ENCODE measurements around the gene PIPOX. TPM values are rescaled to one million over a fixed set of nuclear protein-coding genes. Genes with fewer than 3 reads are reported as not detected.
"Not testable (repeated sequence)": the region's sequence is repeated elsewhere in the genome, so short reads cannot be mapped to it uniquely, and the experiment has no call there.

The PIPOX gene
- total RNA-seq, 1 donor from 2014 or later: 1.0 TPM

DNA sequence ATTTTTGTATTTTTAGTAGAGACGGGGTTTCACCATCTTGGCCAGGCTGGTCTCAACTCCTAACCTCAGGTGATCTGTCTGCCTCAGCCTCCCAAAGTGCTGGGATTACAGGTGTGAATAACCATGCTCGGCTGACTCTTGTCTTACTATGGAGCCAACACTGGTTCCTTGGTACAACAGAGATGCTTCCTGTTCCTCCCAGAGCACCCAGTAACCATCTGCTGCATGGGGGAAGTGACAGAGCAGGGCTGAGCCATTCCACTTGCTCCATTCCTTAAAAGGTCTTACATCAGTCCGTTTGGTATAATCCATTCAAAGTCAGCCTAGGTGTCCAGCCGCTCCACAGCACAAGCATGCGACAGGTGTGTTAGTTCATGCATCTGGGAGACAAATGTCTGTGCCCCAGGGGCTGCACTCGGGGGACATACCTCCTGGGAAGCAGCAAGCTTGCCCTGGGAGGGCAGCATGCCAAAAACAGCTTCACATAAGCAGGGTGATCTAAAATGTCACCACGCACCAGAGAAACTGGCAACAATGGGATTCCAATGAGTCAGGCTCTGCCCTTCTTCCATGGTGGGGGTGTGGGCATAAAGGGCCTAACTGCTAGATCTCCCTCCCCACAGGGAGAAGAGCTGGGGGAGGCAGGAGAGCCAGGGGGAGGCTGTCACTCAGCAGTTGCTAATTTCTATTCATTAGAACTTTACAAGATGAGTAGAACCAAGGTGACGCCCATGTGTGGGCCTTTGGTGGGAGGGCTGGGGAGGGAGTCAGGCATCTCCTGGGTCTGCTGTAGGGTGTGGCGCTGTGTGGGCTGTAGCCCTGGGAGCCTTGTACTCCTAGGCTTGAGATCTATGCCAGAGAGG is 35.5 kb downstream of the PIPOX start:
- Histone ChIP-seq H3K36me3 (ENCODE audit: control insufficient read depth in 3 of 3, insufficient read depth in 3 of 3, low read length in 3 of 3) (peaks cover 71 to 79% (median 76%) of the 10 kb centered on the region in 3 donors), H3K27me3 (ENCODE audit: control insufficient read depth in 3 of 3, insufficient read depth in 3 of 3, low read length in 3 of 3) (no peaks in the 10 kb centered on the region), H3K27ac (ENCODE audit: low read depth, low read length) (no peak overlapping the region), H3K4me3 (ENCODE audit: low read length in 3 of 3) (peak overlapping the region in 1 of 3 donors; percentile 13), H3K9me3 (ENCODE audit: control insufficient read depth in 3 of 3, low read length in 3 of 3) (no peaks in the 10 kb centered on the region), H3K9ac (ENCODE audit: low read depth in 1 of 3, low read length in 3 of 3) (peak overlapping the region in 1 of 3 donors; percentile 45), H3K4me1 (ENCODE audit: control insufficient read depth in 3 of 3, insufficient read depth in 3 of 3, low read length in 3 of 3) (peaks cover 30 to 57% (median 53%) of the 10 kb centered on the region in 3 donors)

DNA sequence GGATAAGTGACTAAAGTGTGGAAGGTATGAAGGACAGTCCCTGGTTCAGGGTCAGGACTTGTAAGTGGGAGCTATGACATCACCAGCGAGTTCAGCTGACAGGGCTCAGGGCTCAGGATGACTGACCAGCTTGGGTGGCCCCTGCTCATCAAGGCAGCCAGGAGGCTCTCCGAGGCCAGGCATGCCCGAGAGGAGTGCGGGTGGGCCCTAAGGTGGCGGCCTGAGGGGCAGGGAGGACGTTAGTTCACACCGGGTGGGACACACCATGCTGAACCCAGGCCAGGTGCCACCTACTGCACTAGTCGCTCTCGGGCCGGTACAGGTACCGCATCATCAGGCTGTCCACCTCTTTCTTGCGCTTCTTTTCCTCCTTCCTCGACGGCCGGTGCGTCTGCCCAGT is 36.5 kb downstream of the PIPOX start:
- H3K4me3 ChIP-seq (ENCODE audit: low read length in 3 of 3): no peak overlapping the region
- H3K27me3 ChIP-seq (ENCODE audit: control insufficient read depth in 3 of 3, insufficient read depth in 3 of 3, low read length in 3 of 3): no peaks in the 10 kb centered on the region
- peaks cover 27 to 48% (median 46%) of the 10 kb centered on the region in 3 donors for H3K4me1 ChIP-seq (ENCODE audit: control insufficient read depth in 3 of 3, insufficient read depth in 3 of 3, low read length in 3 of 3)
- H3K27ac ChIP-seq (ENCODE audit: low read depth, low read length): no peak overlapping the region
- peaks cover 73 to 80% (median 78%) of the 10 kb centered on the region in 3 donors for H3K36me3 ChIP-seq (ENCODE audit: control insufficient read depth in 3 of 3, insufficient read depth in 3 of 3, low read length in 3 of 3)
- no peaks in the 10 kb centered on the region for H3K9me3 ChIP-seq (ENCODE audit: control insufficient read depth in 3 of 3, low read length in 3 of 3)
- H3K9ac ChIP-seq (ENCODE audit: low read depth in 1 of 3, low read length in 3 of 3): no peak overlapping the region

DNA sequence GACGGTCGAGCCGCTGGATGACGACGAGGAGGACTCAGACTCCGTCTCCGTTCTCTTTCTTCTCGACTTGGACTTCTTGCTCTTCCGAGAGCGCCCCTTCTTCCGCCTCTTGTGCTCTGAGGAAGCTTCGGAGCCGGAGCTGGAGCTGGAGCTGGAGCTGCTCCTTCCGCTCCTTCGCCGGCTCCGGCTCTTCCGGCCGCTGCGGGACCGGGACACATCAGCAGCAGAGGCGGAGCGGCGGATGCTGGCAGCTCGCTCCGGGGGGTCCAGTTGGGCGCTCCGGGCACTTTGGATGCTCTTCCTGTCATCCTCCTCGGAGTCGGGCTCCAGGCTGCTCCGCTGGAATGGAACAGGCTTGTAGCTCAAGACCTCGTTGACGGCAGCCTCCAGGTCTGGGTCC is 36.9 kb downstream of the PIPOX start:
- no peaks in the 10 kb centered on the region for H3K27me3 ChIP-seq (ENCODE audit: control insufficient read depth in 3 of 3, insufficient read depth in 3 of 3, low read length in 3 of 3)
- peaks cover 24 to 43% (median 41%) of the 10 kb centered on the region in 3 donors for H3K4me1 ChIP-seq (ENCODE audit: control insufficient read depth in 3 of 3, insufficient read depth in 3 of 3, low read length in 3 of 3)
- H3K4me3 ChIP-seq (ENCODE audit: low read length in 3 of 3): no peak overlapping the region
- no peaks in the 10 kb centered on the region for H3K9me3 ChIP-seq (ENCODE audit: control insufficient read depth in 3 of 3, low read length in 3 of 3)
- peak overlapping the region in 1 of 3 donors; percentile 3 for H3K9ac ChIP-seq (ENCODE audit: low read depth in 1 of 3, low read length in 3 of 3)
- peaks cover 76 to 80% (median 79%) of the 10 kb centered on the region in 3 donors for H3K36me3 ChIP-seq (ENCODE audit: control insufficient read depth in 3 of 3, insufficient read depth in 3 of 3, low read length in 3 of 3)
- H3K27ac ChIP-seq (ENCODE audit: low read depth, low read length): no peak overlapping the region

DNA sequence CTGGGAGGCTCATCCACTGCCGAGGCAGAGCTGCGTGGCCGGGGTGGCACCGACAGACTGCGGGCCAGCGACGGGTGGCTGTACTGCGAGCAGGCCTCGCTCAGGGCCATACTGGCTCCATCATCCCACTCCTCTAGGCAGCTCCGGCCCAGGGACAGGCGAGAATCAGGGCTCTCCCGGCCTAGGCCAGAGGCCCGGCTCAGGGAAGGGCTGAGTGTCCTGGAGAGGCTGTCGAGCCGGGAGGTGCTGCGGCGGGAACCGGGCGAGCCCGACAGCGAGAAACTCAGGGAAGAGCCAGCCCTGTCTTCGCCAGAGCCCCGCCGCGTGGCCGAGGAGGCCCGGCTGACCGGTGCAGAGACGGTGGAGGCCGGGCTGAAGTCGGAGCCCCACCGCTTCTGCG is 37.4 kb downstream of the PIPOX start:
- no peak overlapping the region for H3K27ac ChIP-seq (ENCODE audit: low read depth, low read length)
- H3K36me3 ChIP-seq (ENCODE audit: control insufficient read depth in 3 of 3, insufficient read depth in 3 of 3, low read length in 3 of 3): peaks cover 78 to 84% (median 82%) of the 10 kb centered on the region in 3 donors
- H3K9me3 ChIP-seq (ENCODE audit: control insufficient read depth in 3 of 3, low read length in 3 of 3): no peaks in the 10 kb centered on the region
- H3K27me3 ChIP-seq (ENCODE audit: control insufficient read depth in 3 of 3, insufficient read depth in 3 of 3, low read length in 3 of 3): no peaks in the 10 kb centered on the region
- no peak overlapping the region for H3K4me3 ChIP-seq (ENCODE audit: low read length in 3 of 3)
- H3K9ac ChIP-seq (ENCODE audit: low read depth in 1 of 3, low read length in 3 of 3): peak overlapping the region in 1 of 3 donors; percentile 3
- H3K4me1 ChIP-seq (ENCODE audit: control insufficient read depth in 3 of 3, insufficient read depth in 3 of 3, low read length in 3 of 3): peaks cover 20 to 39% (median 39%) of the 10 kb centered on the region in 3 donors

DNA sequence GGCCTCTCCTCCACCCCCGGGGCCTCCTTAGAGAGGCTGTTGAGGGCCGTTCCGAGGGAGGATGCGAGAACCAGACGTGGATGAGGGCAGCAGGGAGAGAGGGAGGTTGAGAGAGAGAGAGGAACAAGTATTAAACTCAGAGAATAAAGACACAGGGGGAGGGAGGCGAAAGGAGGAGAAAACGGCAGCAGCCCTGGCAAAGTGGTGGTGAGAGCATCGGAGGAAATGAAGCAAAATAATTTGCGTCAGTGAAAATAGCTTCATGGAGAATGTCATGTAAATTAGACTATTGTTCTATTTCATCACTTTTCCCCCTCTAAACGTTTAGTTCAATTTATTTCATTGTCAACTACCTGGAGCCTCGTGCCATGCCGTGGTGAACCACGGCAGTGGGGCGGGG is 38.0 kb downstream of the PIPOX start:
- H3K27ac ChIP-seq (ENCODE audit: low read depth, low read length): no peak overlapping the region

DNA sequence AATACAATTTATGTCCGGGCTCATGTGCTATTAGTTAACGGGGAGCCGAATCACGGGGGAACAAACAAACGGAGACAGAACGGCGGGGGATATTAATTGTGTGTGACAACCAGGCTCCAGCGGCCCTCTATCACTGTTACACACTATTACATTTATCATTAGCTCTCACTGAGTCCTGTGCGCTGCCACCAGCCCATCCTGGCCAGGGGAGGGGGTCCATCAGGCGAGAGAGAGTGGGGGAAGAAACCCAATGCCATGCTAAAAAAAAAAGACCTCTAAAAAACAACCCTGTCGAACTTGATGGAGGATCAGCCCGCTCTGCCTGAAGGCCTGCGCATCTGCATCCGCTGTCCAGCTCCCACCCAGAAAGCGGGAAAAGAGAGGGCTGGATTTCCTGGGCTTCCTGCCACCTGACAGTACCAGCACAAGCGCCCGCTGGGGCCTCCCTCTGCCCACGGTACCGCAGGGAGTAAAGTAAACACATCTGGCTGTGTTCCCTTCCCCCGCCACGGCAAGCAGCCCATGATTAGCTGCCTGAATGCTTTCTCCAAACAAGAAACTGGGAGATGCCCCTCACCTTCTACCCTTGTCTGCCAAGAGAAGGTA is 41.7 kb downstream of the PIPOX start:
- H3K36me3 ChIP-seq (ENCODE audit: control insufficient read depth in 3 of 3, insufficient read depth in 3 of 3, low read length in 3 of 3): peaks cover 83 to 86% (median 85%) of the 10 kb centered on the region in 3 donors
- H3K9me3 ChIP-seq (ENCODE audit: control insufficient read depth in 3 of 3, low read length in 3 of 3): no peaks in the 10 kb centered on the region
- no peak overlapping the region for H3K9ac ChIP-seq (ENCODE audit: low read depth in 1 of 3, low read length in 3 of 3)
- no peaks in the 10 kb centered on the region for H3K27me3 ChIP-seq (ENCODE audit: control insufficient read depth in 3 of 3, insufficient read depth in 3 of 3, low read length in 3 of 3)
- peaks cover 0 to 4% (median under 1%) of the 10 kb centered on the region in 3 donors for H3K4me1 ChIP-seq (ENCODE audit: control insufficient read depth in 3 of 3, insufficient read depth in 3 of 3, low read length in 3 of 3)
- H3K4me3 ChIP-seq (ENCODE audit: low read length in 3 of 3): no peak overlapping the region
- no peak overlapping the region for H3K27ac ChIP-seq (ENCODE audit: low read depth, low read length)

More for the DNA sequence above, 38.0 kb downstream of the PIPOX start:
- Histone ChIP-seq H3K9ac (ENCODE audit: low read depth in 1 of 3, low read length in 3 of 3) (no peak overlapping the region), H3K4me3 (ENCODE audit: low read length in 3 of 3) (no peak overlapping the region), H3K9me3 (ENCODE audit: control insufficient read depth in 3 of 3, low read length in 3 of 3) (no peaks in the 10 kb centered on the region), H3K4me1 (ENCODE audit: control insufficient read depth in 3 of 3, insufficient read depth in 3 of 3, low read length in 3 of 3) (peaks cover 18 to 33% (median 32%) of the 10 kb centered on the region in 3 donors), H3K36me3 (ENCODE audit: control insufficient read depth in 3 of 3, insufficient read depth in 3 of 3, low read length in 3 of 3) (peaks cover 80 to 84% (median 82%) of the 10 kb centered on the region in 3 donors), H3K27me3 (ENCODE audit: control insufficient read depth in 3 of 3, insufficient read depth in 3 of 3, low read length in 3 of 3) (no peaks in the 10 kb centered on the region)

DNA sequence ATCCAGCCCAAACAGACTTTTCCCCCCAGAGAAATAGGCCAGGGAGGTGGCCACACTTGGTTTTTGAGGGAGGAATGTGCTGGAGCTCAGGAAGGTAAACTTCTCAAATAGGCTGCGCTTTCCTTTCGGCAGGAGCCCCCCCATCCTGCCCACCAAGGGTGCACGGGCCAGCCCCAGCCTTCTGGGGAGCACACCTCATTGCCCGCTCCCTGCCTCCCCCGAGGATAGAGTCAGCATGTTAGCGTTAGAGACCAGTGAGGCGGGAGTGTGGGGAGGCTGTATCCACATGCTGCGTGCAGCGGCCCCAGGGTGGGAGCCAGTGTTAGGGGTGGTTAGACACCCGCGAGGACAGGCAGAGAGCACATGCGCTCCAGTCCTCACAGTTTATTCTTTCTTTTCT is 42.3 kb downstream of the PIPOX start:
- Histone ChIP-seq H3K27me3 (ENCODE audit: control insufficient read depth in 3 of 3, insufficient read depth in 3 of 3, low read length in 3 of 3) (no peaks in the 10 kb centered on the region), H3K4me3 (ENCODE audit: low read length in 3 of 3) (no peak overlapping the region), H3K27ac (ENCODE audit: low read depth, low read length) (no peak overlapping the region), H3K4me1 (ENCODE audit: control insufficient read depth in 3 of 3, insufficient read depth in 3 of 3, low read length in 3 of 3) (peaks cover 2 to 7% (median 6%) of the 10 kb centered on the region in 3 donors), H3K9ac (ENCODE audit: low read depth in 1 of 3, low read length in 3 of 3) (no peak overlapping the region), H3K9me3 (ENCODE audit: control insufficient read depth in 3 of 3, low read length in 3 of 3) (no peaks in the 10 kb centered on the region), H3K36me3 (ENCODE audit: control insufficient read depth in 3 of 3, insufficient read depth in 3 of 3, low read length in 3 of 3) (peaks cover 85 to 86% (median 85%) of the 10 kb centered on the region in 3 donors)

DNA sequence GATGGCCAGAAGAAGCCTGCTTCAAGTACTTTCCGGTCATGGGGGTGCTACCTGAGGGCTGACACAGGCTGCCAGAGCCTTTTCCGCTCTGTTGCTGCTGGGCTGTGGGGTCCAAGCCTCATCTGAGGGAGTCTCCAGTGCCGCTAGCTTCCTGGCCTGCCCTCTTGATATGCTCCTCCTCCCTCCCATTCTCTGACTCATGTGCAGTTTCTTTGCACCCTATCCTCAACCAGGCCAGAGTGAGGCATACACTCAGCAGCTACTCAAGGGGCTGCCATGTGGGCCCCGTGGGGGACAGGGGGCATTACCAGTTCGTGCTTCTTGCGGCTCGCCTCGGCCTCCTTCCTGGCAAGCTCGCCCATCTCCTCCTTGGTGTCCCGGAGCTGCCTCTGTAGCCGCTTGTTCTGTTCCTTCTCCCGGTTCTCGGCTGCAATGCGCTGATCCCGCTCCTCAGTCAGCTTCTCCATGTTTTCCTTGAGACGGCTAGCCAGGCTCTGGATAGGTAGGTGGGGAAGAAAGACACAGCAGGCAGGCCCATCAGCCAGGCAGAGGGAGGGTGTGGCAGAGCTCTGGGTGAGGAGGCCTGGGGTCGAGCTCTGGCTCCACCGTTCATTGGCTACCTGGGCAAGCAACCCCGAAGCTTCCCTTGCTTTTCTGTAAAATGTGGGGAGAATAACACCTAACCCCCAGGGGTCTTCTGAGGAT is 43.8 kb downstream of the PIPOX start:
- H3K9ac ChIP-seq (ENCODE audit: low read depth in 1 of 3, low read length in 3 of 3): no peak overlapping the region
- H3K27me3 ChIP-seq (ENCODE audit: control insufficient read depth in 3 of 3, insufficient read depth in 3 of 3, low read length in 3 of 3): no peaks in the 10 kb centered on the region
- peaks cover 87 to 90% (median 90%) of the 10 kb centered on the region in 3 donors for H3K36me3 ChIP-seq (ENCODE audit: control insufficient read depth in 3 of 3, insufficient read depth in 3 of 3, low read length in 3 of 3)
- no peak overlapping the region for H3K4me3 ChIP-seq (ENCODE audit: low read length in 3 of 3)
- H3K27ac ChIP-seq (ENCODE audit: low read depth, low read length): no peak overlapping the region
- H3K4me1 ChIP-seq (ENCODE audit: control insufficient read depth in 3 of 3, insufficient read depth in 3 of 3, low read length in 3 of 3): peaks cover 2 to 20% (median 17%) of the 10 kb centered on the region in 3 donors
- H3K9me3 ChIP-seq (ENCODE audit: control insufficient read depth in 3 of 3, low read length in 3 of 3): no peaks in the 10 kb centered on the region

DNA sequence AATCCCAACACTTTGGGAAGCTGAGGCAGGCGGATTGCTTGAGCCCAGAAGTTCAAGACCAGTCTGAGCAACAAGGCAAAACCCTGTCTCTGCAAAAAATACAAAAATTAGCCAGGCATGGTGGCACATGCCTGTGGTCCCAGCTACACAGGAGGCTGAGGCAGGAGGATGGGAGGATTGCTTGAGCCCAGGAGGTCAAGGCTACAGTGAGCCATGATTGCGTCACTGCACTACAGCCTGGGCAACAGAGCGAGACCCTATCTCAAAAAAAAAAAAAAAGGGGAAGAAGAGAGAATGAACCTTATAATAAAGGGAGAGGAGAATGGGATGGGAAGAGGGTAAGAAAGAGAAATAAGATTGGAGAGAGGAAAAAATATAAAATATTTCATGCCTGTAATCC is 45.8 kb downstream of the PIPOX start:
- H3K27me3 ChIP-seq (ENCODE audit: control insufficient read depth in 3 of 3, insufficient read depth in 3 of 3, low read length in 3 of 3); H3K9me3 ChIP-seq (ENCODE audit: control insufficient read depth in 3 of 3, low read length in 3 of 3); H3K27ac ChIP-seq (ENCODE audit: low read depth, low read length); H3K4me3 ChIP-seq (ENCODE audit: low read length in 3 of 3); H3K9ac ChIP-seq (ENCODE audit: low read depth in 1 of 3, low read length in 3 of 3): not testable (repeated sequence)
- Histone ChIP-seq H3K36me3 (ENCODE audit: control insufficient read depth in 3 of 3, insufficient read depth in 3 of 3, low read length in 3 of 3) (peaks cover 91 to 93% (median 91%) of the 10 kb centered on the region in 3 donors), H3K4me1 (ENCODE audit: control insufficient read depth in 3 of 3, insufficient read depth in 3 of 3, low read length in 3 of 3) (peaks cover 5 to 35% (median 29%) of the 10 kb centered on the region in 3 donors)

Measured in skeletal muscle tissue (tissue), 4 donors.